SK-N-SH (cell line): Measurements from ENCODE around the gene ST8SIA6. TPM values are rescaled to one million over a fixed set of nuclear protein-coding genes. Genes with fewer than 3 reads are reported as not detected.

Experiments
- CTCF ChIA-PET: fragments of 300-600, 350-600 bp; formaldehyde crosslinking; extraction: SDS; loops from one replicate; lab custom pipeline; 2021; lab: Yijun Ruan, JAX
- POLR2A ChIA-PET: fragments of 350-600 bp; sonication (Branson Sonifier 250); formaldehyde crosslinking; extraction: SDS; loops from one replicate; lab custom pipeline; 2020; ENCODE audit warnings: antibody characterized with exemption, inconsistent platforms; lab: Yijun Ruan, JAX
- DNase-seq: peaks from one replicate; pipeline ENCODE4 v3.0.0; 2012
- H2AFZ ChIP-seq: fragments of 200-600 bp; sonication (generic); 2 replicates; pipeline ENCODE4 v1.8.1; 2016; ENCODE audit warnings: antibody characterized with exemption, mild to moderate bottlenecking, low read depth
- H3F3A ChIP-seq: fragments of 200-600 bp; sonication (generic); replicated peaks from 2 replicates; pipeline ENCODE3; 2016; ENCODE audit warnings: antibody characterized with exemption, mild to moderate bottlenecking; ENCODE audit not compliant: insufficient read depth
- H3K27ac ChIP-seq, 2 experiments: fragments of 200-500 bp in 1 of 2; fragments of 200-600 bp in 1 of 2; sonication (Bioruptor generic) in 1 of 2; sonication (generic), shearing (Covaris generic) in 1 of 2; 2 replicates each; pipeline versions ENCODE4 v1.5.1 to v1.6.1; 2014 to 2016; ENCODE audit warnings: low read depth in 2 of 2, inconsistent platforms in 1 of 2, low read length in 1 of 2, mild to moderate bottlenecking in 1 of 2, mixed read lengths in 1 of 2
- H3K27me3 ChIP-seq: fragments of 200-600 bp; sonication (generic), shearing (Covaris generic); 2 replicates; pipeline ENCODE4 v1.6.1; 2016; ENCODE audit warnings: mixed run types; ENCODE audit not compliant: insufficient read depth
- H3K36me3 ChIP-seq, 2 experiments: fragments of 200-500 bp in 1 of 2; fragments of 200-600 bp in 1 of 2; sonication (Bioruptor generic) in 1 of 2; sonication (generic) in 1 of 2; replicated peaks in 1 of 2; 2 replicates each; pipeline versions ENCODE3 to v1.5.1; 2014 to 2016; ENCODE audit warnings: low read length in 1 of 2, mild to moderate bottlenecking in 1 of 2; ENCODE audit not compliant: insufficient read depth in 2 of 2, control insufficient read depth in 1 of 2
- H3K4me1 ChIP-seq, 2 experiments: fragments of 200-500 bp in 1 of 2; fragments of 200-600 bp in 1 of 2; sonication (Bioruptor generic) in 1 of 2; sonication (generic), shearing (Covaris generic) in 1 of 2; 2 replicates each; pipeline versions ENCODE4 v1.5.1 to v1.6.1; 2014 to 2016; ENCODE audit warnings: low read depth in 1 of 2, low read length in 1 of 2, mixed run types in 1 of 2; ENCODE audit not compliant: insufficient read depth in 2 of 2, control insufficient read depth in 1 of 2
- H3K4me2 ChIP-seq: fragments of 200-600 bp; sonication (generic), shearing (Covaris generic); 2 replicates; pipeline ENCODE4 v1.6.1; 2017; ENCODE audit warnings: mixed run types
- H3K4me3 ChIP-seq, 2 experiments: fragments of 200-500 bp in 1 of 2; fragments of 200-600 bp in 1 of 2; sonication (Bioruptor generic) in 1 of 2; sonication (generic), shearing (Covaris generic) in 1 of 2; 2 replicates each; pipeline versions ENCODE4 v1.5.1 to v1.8.1; 2014 to 2016; ENCODE audit warnings: low read depth in 2 of 2, inconsistent platforms in 1 of 2, low read length in 1 of 2, mild to moderate bottlenecking in 1 of 2, mixed read lengths in 1 of 2, moderate library complexity in 1 of 2
- H3K79me2 ChIP-seq: fragments of 200-600 bp; sonication (generic); 2 replicates; pipeline ENCODE4 v1.8.1; 2017; ENCODE audit warnings: mild to moderate bottlenecking; ENCODE audit not compliant: insufficient read depth
- H3K9ac ChIP-seq: fragments of 200-600 bp; sonication (generic); 2 replicates; pipeline ENCODE4 v1.6.1; 2017; ENCODE audit warnings: mixed run types
- H3K9me2 ChIP-seq: fragments of 200-600 bp; sonication (generic); 2 replicates; pipeline ENCODE4 v1.6.1; 2017; ENCODE audit warnings: mixed run types
- H3K9me3 ChIP-seq: fragments of 200-600 bp; sonication (generic); 2 replicates; pipeline ENCODE4 v1.6.1; 2017; ENCODE audit warnings: mixed run types, mild to moderate bottlenecking, moderate library complexity
- H4K20me1 ChIP-seq: fragments of 200-600 bp; sonication (generic); 2 replicates; pipeline ENCODE4 v1.6.1; 2017; ENCODE audit warnings: mild to moderate bottlenecking, mixed run types; ENCODE audit not compliant: insufficient read depth
- CHD2 ChIP-seq: fragments of 150-350 bp; IDR thresholded peaks from 2 replicates; pipeline ENCODE4 v1.6.1; 2018; ENCODE audit warnings: low read length; ENCODE audit not compliant: partially characterized antibody
- ELF1 ChIP-seq: IDR thresholded peaks from 2 replicates; pipeline ENCODE4 v1.4.0; 2012
- EP300 ChIP-seq, 2 experiments: IDR thresholded peaks; 2 replicates each; pipeline versions ENCODE4 v1.4.0 to v1.6.1; 2012; ENCODE audit warnings: borderline replicate concordance in 1 of 2, low read depth in 1 of 2, low read length in 1 of 2
- EZH2phosphoT487 ChIP-seq: fragments of 200-600 bp; sonication (generic); IDR thresholded peaks from 2 replicates; pipeline ENCODE4 v1.6.1; 2017; ENCODE audit warnings: low read depth, mixed run types, mild to moderate bottlenecking, antibody characterized with exemption, moderate library complexity, borderline replicate concordance
- FOSL2 ChIP-seq: IDR thresholded peaks from 2 replicates; pipeline ENCODE4 v1.4.0; 2012; ENCODE audit warnings: low read depth, mild to moderate bottlenecking, moderate library complexity, borderline replicate concordance
- FOXM1 ChIP-seq: IDR thresholded peaks from 2 replicates; pipeline ENCODE4 v1.4.0; 2012; ENCODE audit warnings: low read depth, mild to moderate bottlenecking
- JUND ChIP-seq: IDR thresholded peaks from 2 replicates; pipeline ENCODE4 v1.4.0; 2012
- MAX ChIP-seq: IDR thresholded peaks from 2 replicates; pipeline ENCODE4 v1.4.0; 2012; ENCODE audit warnings: low read depth
- NFIC ChIP-seq: IDR thresholded peaks from 2 replicates; pipeline ENCODE4 v1.4.0; 2012; ENCODE audit warnings: borderline replicate concordance
- NRF1 ChIP-seq: IDR thresholded peaks from 2 replicates; pipeline ENCODE4 v1.6.1; 2012; ENCODE audit warnings: low read depth, mild to moderate bottlenecking, low read length
- RAD21 ChIP-seq: IDR thresholded peaks from 2 replicates; pipeline ENCODE4 v1.6.1; 2012; ENCODE audit warnings: mild to moderate bottlenecking, low read length
- RCOR1 ChIP-seq: fragments of 150-350 bp; IDR thresholded peaks from 2 replicates; pipeline ENCODE4 v1.6.1; 2017; ENCODE audit warnings: antibody characterized with exemption, low read length
- RFX5 ChIP-seq: IDR thresholded peaks from 2 replicates; pipeline ENCODE4 v1.6.1; 2012; ENCODE audit warnings: mild to moderate bottlenecking, improper control_type of control experiment, low read length
- RXRA ChIP-seq: IDR thresholded peaks from 2 replicates; pipeline ENCODE4 v1.4.0; 2012; ENCODE audit warnings: low read depth, mild to moderate bottlenecking, borderline replicate concordance
- TCF12 ChIP-seq: IDR thresholded peaks from 2 replicates; pipeline ENCODE4 v1.4.0; 2012
- TEAD4 ChIP-seq: IDR thresholded peaks from 2 replicates; pipeline ENCODE4 v1.4.0; 2012; ENCODE audit warnings: mild to moderate bottlenecking, borderline replicate concordance; ENCODE audit not compliant: insufficient read depth
- YY1 ChIP-seq: IDR thresholded peaks from 2 replicates; pipeline ENCODE4 v1.4.0; 2012; ENCODE audit warnings: low read depth, mild to moderate bottlenecking
- WGBS: methylation state at CpG from one replicate; pipeline ENCODE4 v1.1.6; 2017; ENCODE audit warnings: low lambda C conversion rate; 5-methylcytosine and 5-hydroxymethylcytosine counted together
- polyA plus RNA-seq, 3 experiments: library from polyadenylated mRNA; depleted of rRNA; stranded (reverse); fragments of >200 nt; gene quantifications; 2 replicates each; pipeline ENCODE4 v1.2.3, GENCODE V29; 2012
- TF ChIP-seq, protein P1 (sequence below): IDR thresholded peaks from 2 replicates; pipeline ENCODE4 v1.6.1; 2012; ENCODE audit warnings: mild to moderate bottlenecking, low read depth, low read length, moderate library complexity

The ST8SIA6 gene
- polyA plus RNA-seq, 1 of the 3 experiments (the other 2 are of a cell fraction), result 0.03 TPM

DNA sequence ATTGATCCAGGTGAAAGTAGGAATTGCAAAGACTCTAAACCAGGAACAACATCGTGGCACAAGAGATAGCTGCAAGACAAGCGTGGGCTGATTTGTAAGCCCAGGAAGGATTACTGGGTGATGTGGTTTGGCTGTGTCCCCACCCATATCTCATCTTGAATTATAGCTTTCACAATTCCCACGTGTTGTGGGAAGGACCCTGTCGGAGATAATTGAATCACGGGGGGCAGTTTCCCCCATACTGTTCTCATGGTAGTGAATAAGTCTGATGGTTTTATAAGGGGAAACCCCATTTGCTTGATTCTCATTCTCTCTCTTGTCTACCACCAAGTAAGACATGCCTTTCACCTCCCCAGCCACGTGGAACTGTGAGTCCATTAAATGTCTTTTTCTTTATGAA is 59.5 kb downstream of the ST8SIA6 start:
- POLR2A ChIA-PET, result no interaction called here
- Histone ChIP-seq H3K9ac (no peak overlapping the region), H3K4me2 (no peak overlapping the region), H3K9me2 (no peaks in the 10 kb centered on the region), H3F3A (no peaks in the 10 kb centered on the region), H3K4me1 (no peaks in the 10 kb centered on the region), H3K4me3 (no peak overlapping the region), H3K27ac (no peak overlapping the region), H3K9me3 (no peaks in the 10 kb centered on the region), H3K79me2 (no peaks in the 10 kb centered on the region), H2AFZ (no peak overlapping the region), H3K27me3 (peaks cover 6% of the 10 kb centered on the region; the same call in 1 of the 2 replicates), H4K20me1 (no peaks in the 10 kb centered on the region), H3K36me3 (no peaks in the 10 kb centered on the region)
- CTCF ChIA-PET, result no interaction called here
- TF ChIP-seq MAX, result no peak
- no peak for TF ChIP-seq YY1
- no peak for TF ChIP-seq EZH2phosphoT487
- no peak for TF ChIP-seq RXRA
- no peak for TF ChIP-seq EP300 (IDR thresholded peaks at IDR 0.05; ENCODE audit: borderline replicate concordance in 1 of 2, low read depth in 1 of 2, low read length in 1 of 2)
- TF ChIP-seq NFIC, result no peak
- no peak for TF ChIP-seq CHD2
- TF ChIP-seq, protein P1, sequence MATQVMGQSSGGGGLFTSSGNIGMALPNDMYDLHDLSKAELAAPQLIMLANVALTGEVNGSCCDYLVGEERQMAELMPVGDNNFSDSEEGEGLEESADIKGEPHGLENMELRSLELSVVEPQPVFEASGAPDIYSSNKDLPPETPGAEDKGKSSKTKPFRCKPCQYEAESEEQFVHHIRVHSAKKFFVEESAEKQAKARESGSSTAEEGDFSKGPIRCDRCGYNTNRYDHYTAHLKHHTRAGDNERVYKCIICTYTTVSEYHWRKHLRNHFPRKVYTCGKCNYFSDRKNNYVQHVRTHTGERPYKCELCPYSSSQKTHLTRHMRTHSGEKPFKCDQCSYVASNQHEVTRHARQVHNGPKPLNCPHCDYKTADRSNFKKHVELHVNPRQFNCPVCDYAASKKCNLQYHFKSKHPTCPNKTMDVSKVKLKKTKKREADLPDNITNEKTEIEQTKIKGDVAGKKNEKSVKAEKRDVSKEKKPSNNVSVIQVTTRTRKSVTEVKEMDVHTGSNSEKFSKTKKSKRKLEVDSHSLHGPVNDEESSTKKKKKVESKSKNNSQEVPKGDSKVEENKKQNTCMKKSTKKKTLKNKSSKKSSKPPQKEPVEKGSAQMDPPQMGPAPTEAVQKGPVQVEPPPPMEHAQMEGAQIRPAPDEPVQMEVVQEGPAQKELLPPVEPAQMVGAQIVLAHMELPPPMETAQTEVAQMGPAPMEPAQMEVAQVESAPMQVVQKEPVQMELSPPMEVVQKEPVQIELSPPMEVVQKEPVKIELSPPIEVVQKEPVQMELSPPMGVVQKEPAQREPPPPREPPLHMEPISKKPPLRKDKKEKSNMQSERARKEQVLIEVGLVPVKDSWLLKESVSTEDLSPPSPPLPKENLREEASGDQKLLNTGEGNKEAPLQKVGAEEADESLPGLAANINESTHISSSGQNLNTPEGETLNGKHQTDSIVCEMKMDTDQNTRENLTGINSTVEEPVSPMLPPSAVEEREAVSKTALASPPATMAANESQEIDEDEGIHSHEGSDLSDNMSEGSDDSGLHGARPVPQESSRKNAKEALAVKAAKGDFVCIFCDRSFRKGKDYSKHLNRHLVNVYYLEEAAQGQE, result no peak
- TF ChIP-seq FOSL2, result no peak
- no peak for TF ChIP-seq TEAD4
- no peak for TF ChIP-seq ELF1
- TF ChIP-seq JUND, result no peak
- TF ChIP-seq FOXM1, result no peak
- TF ChIP-seq TCF12, result no peak
- no peak for TF ChIP-seq RAD21
- no peak for TF ChIP-seq RCOR1
- no peak for TF ChIP-seq RFX5
- TF ChIP-seq NRF1, result no peak
- WGBS, result 51% methylated on average over 6 of the region's 6 CpGs
- no peak for DNase-seq
